Muscle of leg (tissue), 11 donors: Measurements from ENCODE around the gene EOMES. TPM values are rescaled to one million over a fixed set of nuclear protein-coding genes. Genes with fewer than 3 reads are reported as not detected.

ENCODE experiments used
- DNase-seq: peaks from one replicate; pipeline ENCODE4 v3.0.0; 2013
- H3K27ac ChIP-seq: one replicate; pipeline ENCODE4 v1.5.1; 2013; ENCODE audit warnings: mild to moderate bottlenecking, low read length, control low read depth
- H3K27me3 ChIP-seq: one replicate; pipeline ENCODE4 v1.6.1; 2013; ENCODE audit warnings: low read length; ENCODE audit not compliant: control insufficient read depth, insufficient read depth
- H3K36me3 ChIP-seq: one replicate; pipeline ENCODE4 v1.6.1; 2013; ENCODE audit warnings: low read length; ENCODE audit not compliant: control insufficient read depth, insufficient read depth
- H3K4me1 ChIP-seq: one replicate; pipeline ENCODE4 v1.6.1; 2013; ENCODE audit warnings: low read length; ENCODE audit not compliant: control insufficient read depth, insufficient read depth
- H3K4me3 ChIP-seq: one replicate; pipeline ENCODE4 v1.5.1; 2013; ENCODE audit warnings: low read length, control low read depth
- H3K9me3 ChIP-seq: replicated peaks from 2 replicates; pipeline ENCODE4 v1.6.1; 2013; ENCODE audit warnings: low read depth, low read length; ENCODE audit not compliant: control insufficient read depth
- WGBS: methylation state at CpG from one replicate; pipeline ENCODE4 v1.1.5; 2013; ENCODE audit warnings: missing lambda C conversion rate; ENCODE audit not compliant: insufficient coverage; 5-methylcytosine and 5-hydroxymethylcytosine counted together
- polyA plus RNA-seq, 8 donors: library from polyadenylated mRNA; unstranded; fragments of 120-200 nt; gene quantifications; one replicate each; pipeline versions ENCODE4 v1.2.1 to v1.2.3, GENCODE V29; 2013; ENCODE audit warnings: inconsistent platforms in 1 of 8, low replicate concordance in 1 of 8; ENCODE audit not compliant: insufficient read length in 8 of 8, insufficient read depth in 1 of 8
- total RNA-seq: library from RNA; stranded (reverse); fragments of 120-200 nt; gene quantifications from one replicate; pipeline ENCODE4 v1.2.4, GENCODE V29; 2013

The EOMES gene
- total and polyA plus RNA-seq, 9 donors = 0.06 to 0.37 (median 0.18) TPM

DNA sequence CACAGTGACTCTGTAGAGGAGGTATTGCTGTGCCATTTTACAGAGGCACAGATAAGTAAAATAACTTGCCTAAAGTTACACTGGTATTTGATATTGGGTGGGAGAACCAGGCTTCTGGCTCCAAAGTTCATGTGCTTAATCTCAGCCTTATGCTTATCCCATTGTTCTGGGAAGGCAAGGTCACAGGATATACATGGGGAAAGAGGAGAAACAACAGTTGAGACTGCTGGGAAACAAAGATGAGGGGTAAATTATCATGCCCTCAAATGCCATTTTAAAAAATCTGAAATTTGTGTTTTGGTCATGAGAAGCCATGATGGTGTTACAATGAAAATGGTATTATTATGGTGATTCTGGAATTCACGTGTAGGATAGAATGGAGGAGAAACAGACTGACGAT is 54.4 kb downstream of the EOMES start:
- H3K27me3 ChIP-seq = no peaks in the 10 kb centered on the region
- peaks cover 6% of the 10 kb centered on the region for H3K4me1 ChIP-seq
- H3K4me3 ChIP-seq = no peak overlapping the region
- H3K9me3 ChIP-seq = no peaks in the 10 kb centered on the region
- DNase-seq = no peak
- no peak overlapping the region for H3K27ac ChIP-seq
- H3K36me3 ChIP-seq = no peaks in the 10 kb centered on the region
- WGBS = 43% methylated on average over 1 of the region's 2 CpGs

DNA sequence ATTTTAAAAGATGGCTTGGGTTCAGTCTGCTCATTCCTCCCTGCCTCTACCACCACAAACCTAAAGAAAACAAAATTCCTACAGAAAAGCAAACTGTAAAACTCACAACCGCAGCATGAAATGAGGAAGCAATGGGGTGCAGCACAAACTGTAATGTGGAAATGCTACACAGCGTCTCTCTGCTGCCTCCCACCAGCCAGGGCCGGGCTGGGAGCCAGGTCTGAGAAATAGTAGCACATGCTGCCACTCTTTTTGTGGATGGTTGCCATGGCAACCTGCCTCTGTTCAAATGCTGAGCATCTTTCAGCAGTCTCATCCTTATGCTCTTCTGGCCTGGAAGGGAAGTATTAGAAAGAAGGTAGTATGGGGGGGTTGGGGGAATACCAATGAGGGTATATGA is 55.4 kb downstream of the EOMES start:
- Histone ChIP-seq H3K27ac (peak overlapping the region; percentile 59), H3K36me3 (no peaks in the 10 kb centered on the region), H3K27me3 (no peaks in the 10 kb centered on the region), H3K4me3 (no peak overlapping the region), H3K9me3 (no peaks in the 10 kb centered on the region), H3K4me1 (peaks cover 6% of the 10 kb centered on the region)
- 8% methylated on average over 3 of the region's 3 CpGs for WGBS
- DNase-seq = peak; percentile 81

DNA sequence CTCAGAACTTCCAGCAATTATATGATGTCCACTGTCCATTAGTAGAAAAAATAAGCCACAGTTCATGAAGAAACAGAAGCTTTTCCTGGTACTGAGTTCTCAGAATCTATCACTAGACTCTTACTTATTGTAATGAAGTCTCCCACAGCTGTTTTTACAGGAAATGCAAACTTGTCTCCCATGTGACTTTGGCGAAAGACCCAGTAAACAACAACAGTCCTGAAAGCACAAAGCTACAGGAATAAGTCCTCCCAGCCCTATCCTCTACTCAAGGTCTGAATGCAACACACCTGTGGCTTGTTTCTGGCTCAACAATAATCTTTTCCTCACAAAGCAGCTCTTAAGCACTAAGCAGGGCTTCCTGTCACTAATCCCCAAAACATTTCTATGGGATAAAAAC is 55.9 kb downstream of the EOMES start:
- no peaks in the 10 kb centered on the region for H3K27me3 ChIP-seq
- no peaks in the 10 kb centered on the region for H3K36me3 ChIP-seq
- H3K4me3 ChIP-seq = no peak overlapping the region
- peak overlapping the region; percentile 59 for H3K27ac ChIP-seq
- H3K4me1 ChIP-seq = peaks cover 6% of the 10 kb centered on the region
- 25% methylated on average over 1 of the region's 1 CpG for WGBS
- H3K9me3 ChIP-seq = no peaks in the 10 kb centered on the region
- DNase-seq = peak; percentile 82

Other genes with a start within 250 kb of the EOMES start
- gene SLC4A7, start 237.9 kb downstream of the EOMES start, total RNA-seq = 31.3 TPM
- gene SLC4A7, start 237.9 kb downstream of the EOMES start, polyA plus RNA-seq = 10 to 100 TPM in 6 of 8 donors, 1 to 10 TPM in 2; 9.7 to 14.5 (median 11.0) TPM